Ovary (tissue), 3 donors: Measurements from ENCODE around the gene RTF1.

Experiments
- CTCF ChIP-seq, 3 donors: fragments of 450-650 bp in 2 of 3; fragments of 200-600 bp in 1 of 3; IDR thresholded peaks; one replicate each; pipeline versions ENCODE4 v1.5.1 to v1.8.0; 2016 to 2022; ENCODE audit warnings: antibody characterized with exemption in 3 of 3, mild to moderate bottlenecking in 1 of 3
- EP300 ChIP-seq: sonication (generic); formaldehyde crosslinking; IDR thresholded peaks from one replicate; pipeline ENCODE4 v1.6.1; 2017; ENCODE audit warnings: antibody characterized with exemption
- donor health status: DM: no; HTN: no; CAD: no.

DNA sequence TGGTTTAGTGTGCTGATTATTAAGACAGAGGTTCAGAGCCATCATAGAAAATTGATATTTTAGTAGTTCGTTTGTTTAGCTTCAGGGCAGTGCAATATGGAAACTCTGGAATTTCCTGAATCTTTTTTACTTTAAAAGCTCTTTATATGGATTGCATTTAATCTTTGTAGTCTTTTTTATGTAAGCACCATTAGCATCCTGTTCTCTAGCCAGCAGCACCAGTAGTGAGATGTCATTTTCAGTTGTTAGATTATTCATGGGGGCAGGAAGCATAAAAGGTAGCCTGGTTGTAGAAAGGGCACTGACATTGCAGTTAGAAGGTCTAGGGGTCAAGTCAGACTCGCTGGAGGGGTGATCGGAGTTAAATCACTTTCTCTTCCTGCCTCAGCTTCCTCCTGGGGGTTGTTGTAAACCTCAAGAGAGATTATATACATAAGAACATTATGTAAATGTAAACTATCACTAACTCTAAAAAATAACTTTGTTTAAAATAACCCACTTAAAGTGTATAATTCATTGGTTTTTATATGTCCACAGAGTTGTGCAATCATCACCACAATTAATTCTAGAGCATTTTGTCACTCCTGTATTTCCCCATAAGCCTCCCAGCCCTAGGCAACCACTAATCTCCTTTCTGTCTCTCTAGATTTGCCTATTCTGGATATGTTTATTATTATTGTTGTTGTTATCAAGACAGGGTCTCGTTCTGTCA lies 45.3 kb downstream of the RTF1 start:
- no peak for TF ChIP-seq CTCF (IDR thresholded peaks at IDR 0.05)
- no peak for TF ChIP-seq EP300
